Caco-2 (cell line): ENCODE results near the gene TLE3. TPM values are rescaled to one million over a fixed set of nuclear protein-coding genes. Genes with fewer than 3 reads are reported as not detected.

Experiments used
- BruUV-seq: library from RNA; stranded (reverse); fragments of 400-500 nt; replicated peaks from 2 replicates; lab custom pipeline; 2021; lab: Mats Ljungman, UMichigan
- CTCF ChIA-PET: fragments of 300-600 bp; sonication (Branson Sonifier 250); formaldehyde crosslinking; loops from one replicate; lab custom pipeline; 2022; ENCODE audit warnings: antibody characterized with exemption; lab: Charles Lee
- POLR2A ChIA-PET: fragments of 300-600 bp; sonication (Branson Sonifier 250); formaldehyde crosslinking; loops from one replicate; lab custom pipeline; 2022; ENCODE audit warnings: antibody characterized with exemption; lab: Charles Lee
- DNase-seq, 2 experiments: peaks; one replicate each; pipeline versions ENCODE4 v3.0.0 to v3.0.0-alpha.2; 2020 to 2022
- H3K27me3 ChIP-seq: replicated peaks from 2 replicates; pipeline ENCODE4 v1.6.0; 2011; ENCODE audit warnings: low read length; ENCODE audit not compliant: control insufficient read depth, insufficient read depth
- H3K36me3 ChIP-seq: 2 replicates; pipeline ENCODE4 v1.5.1; 2011; ENCODE audit warnings: low read length; ENCODE audit not compliant: control insufficient read depth, insufficient read depth
- H3K4me1 ChIP-seq: fragments of 250-450 bp; sonication (Bioruptor Pico); 2 replicates; pipeline ENCODE4 v1.5.1; 2020; ENCODE audit warnings: mild to moderate bottlenecking
- H3K4me3 ChIP-seq: 2 replicates; pipeline ENCODE4 v1.5.1; 2011; ENCODE audit warnings: low read depth, mild to moderate bottlenecking, control low read depth, low read length
- H3K9me3 ChIP-seq: fragments of 250-450 bp; sonication (Bioruptor Pico); 2 replicates; pipeline ENCODE4 v1.5.1; 2020; ENCODE audit warnings: mild to moderate bottlenecking, moderate library complexity
- H3K27ac Mint-ChIP-seq: one replicate; pipeline ENCODE4 v1.8.0; 2022; ENCODE audit warnings: mixed read lengths; ENCODE audit not compliant: unreplicated experiment
- H3K27me3 Mint-ChIP-seq: one replicate; pipeline ENCODE4 v1.8.0; 2022; ENCODE audit warnings: mixed read lengths; ENCODE audit not compliant: insufficient read depth, unreplicated experiment
- H3K36me3 Mint-ChIP-seq: one replicate; pipeline ENCODE4 v1.8.0; 2022; ENCODE audit warnings: mild to moderate bottlenecking, mixed read lengths; ENCODE audit not compliant: insufficient read depth, unreplicated experiment
- H3K4me1 Mint-ChIP-seq: one replicate; pipeline ENCODE4 v1.8.0; 2022; ENCODE audit warnings: low read depth, mixed read lengths; ENCODE audit not compliant: unreplicated experiment
- H3K4me3 Mint-ChIP-seq: one replicate; pipeline ENCODE4 v1.8.0; 2022; ENCODE audit warnings: mild to moderate bottlenecking, moderate library complexity, mixed read lengths; ENCODE audit not compliant: unreplicated experiment
- H3K9me3 Mint-ChIP-seq: one replicate; pipeline ENCODE4 v1.8.0; 2022; ENCODE audit warnings: mixed read lengths; ENCODE audit not compliant: unreplicated experiment
- intact Hi-C: fragments of 100-400 bp; cut with micrococcal nuclease; formaldehyde crosslinking; loops from one replicate; pipeline ENCODE4 v1.10.0; 2022; ENCODE audit not compliant: unreplicated experiment
- total RNA-seq: library from RNA; stranded (reverse); gene quantifications from 2 replicates; pipeline ENCODE4 v1.2.3, GENCODE V29; 2022
- TF ChIP-seq, protein P1 (sequence below), 2 experiments: fragments of 200-600 bp in 1 of 2; IDR thresholded peaks; 1 replicate in 1 of 2; 2 replicates in 1 of 2; pipeline versions ENCODE4 v1.5.1 to v1.8.0; 2011 to 2022; ENCODE audit warnings: antibody characterized with exemption in 1 of 2, control low read depth in 1 of 2, inconsistent platforms in 1 of 2, low read depth in 1 of 2, low read length in 1 of 2, mild to moderate bottlenecking in 1 of 2, moderate library complexity in 1 of 2; ENCODE audit not compliant: insufficient read depth in 1 of 2, severe bottlenecking in 1 of 2, unreplicated experiment in 1 of 2

The TLE3 gene
- total RNA-seq, 1 experiment from 2014 or later = 105 TPM

DNA sequence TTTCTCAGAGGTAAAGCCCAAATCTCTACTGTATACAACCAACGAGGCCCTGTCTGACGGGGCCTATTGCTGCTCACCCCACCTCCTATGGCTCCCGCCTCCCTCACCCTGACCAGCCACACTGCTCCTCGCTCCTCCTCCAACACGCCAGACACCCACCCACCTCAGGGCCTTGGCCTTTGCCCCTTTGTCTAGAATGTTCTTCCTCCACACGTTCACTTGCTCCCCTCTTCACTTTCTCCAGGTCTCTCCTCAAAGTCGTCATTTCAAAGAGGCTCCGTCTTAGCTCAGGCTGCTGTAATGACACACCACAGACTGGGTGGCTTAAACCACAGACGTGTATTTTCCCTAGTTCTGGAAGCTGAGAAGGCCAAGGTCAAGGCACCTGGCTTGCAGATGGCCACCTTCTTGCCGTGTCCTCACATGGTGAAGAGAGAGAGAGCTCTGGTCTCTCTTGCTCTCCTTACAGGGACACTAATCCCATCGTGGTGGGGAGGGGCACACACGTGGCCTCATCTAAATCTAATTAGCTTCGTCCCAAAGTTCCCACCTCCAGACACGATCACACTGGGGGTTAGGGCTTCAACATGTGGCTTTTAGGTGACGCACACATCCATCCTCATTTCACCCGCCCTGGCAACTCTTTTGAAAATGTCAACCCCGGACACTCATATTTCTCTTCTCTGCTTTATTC is 98.2 kb downstream of the TLE3 start:
- H3K36me3 Mint-ChIP-seq = no peaks in the 10 kb centered on the region
- Histone ChIP-seq H3K4me1 (peaks cover 8% of the 10 kb centered on the region; the same call in 1 of the 2 replicates), H3K36me3 (no peaks in the 10 kb centered on the region), H3K4me3 (no peak overlapping the region), H3K9me3 (no peaks in the 10 kb centered on the region; the same call in 1 of the 2 replicates), H3K27me3 (no peaks in the 10 kb centered on the region)
- peaks cover 9% of the 10 kb centered on the region for H3K9me3 Mint-ChIP-seq
- H3K27ac Mint-ChIP-seq = no peak overlapping the region
- ChIA-PET POLR2A (no interaction called here), CTCF (no interaction called here)
- H3K4me1 Mint-ChIP-seq = peaks cover 19% of the 10 kb centered on the region
- intact Hi-C loops = no loop called here
- TF ChIP-seq, protein P1, sequence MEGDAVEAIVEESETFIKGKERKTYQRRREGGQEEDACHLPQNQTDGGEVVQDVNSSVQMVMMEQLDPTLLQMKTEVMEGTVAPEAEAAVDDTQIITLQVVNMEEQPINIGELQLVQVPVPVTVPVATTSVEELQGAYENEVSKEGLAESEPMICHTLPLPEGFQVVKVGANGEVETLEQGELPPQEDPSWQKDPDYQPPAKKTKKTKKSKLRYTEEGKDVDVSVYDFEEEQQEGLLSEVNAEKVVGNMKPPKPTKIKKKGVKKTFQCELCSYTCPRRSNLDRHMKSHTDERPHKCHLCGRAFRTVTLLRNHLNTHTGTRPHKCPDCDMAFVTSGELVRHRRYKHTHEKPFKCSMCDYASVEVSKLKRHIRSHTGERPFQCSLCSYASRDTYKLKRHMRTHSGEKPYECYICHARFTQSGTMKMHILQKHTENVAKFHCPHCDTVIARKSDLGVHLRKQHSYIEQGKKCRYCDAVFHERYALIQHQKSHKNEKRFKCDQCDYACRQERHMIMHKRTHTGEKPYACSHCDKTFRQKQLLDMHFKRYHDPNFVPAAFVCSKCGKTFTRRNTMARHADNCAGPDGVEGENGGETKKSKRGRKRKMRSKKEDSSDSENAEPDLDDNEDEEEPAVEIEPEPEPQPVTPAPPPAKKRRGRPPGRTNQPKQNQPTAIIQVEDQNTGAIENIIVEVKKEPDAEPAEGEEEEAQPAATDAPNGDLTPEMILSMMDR (IDR thresholded peaks at IDR 0.05; ENCODE audit: insufficient read depth in 1 of 2, low read depth in 1 of 2, low read length in 1 of 2, severe bottlenecking in 1 of 2, unreplicated experiment in 1 of 2) = no peak
- no peak overlapping the region for H3K4me3 Mint-ChIP-seq
- H3K27me3 Mint-ChIP-seq = peaks cover 3% of the 10 kb centered on the region
- no peak for DNase-seq
- no TSS peak for BruUV-seq

DNA sequence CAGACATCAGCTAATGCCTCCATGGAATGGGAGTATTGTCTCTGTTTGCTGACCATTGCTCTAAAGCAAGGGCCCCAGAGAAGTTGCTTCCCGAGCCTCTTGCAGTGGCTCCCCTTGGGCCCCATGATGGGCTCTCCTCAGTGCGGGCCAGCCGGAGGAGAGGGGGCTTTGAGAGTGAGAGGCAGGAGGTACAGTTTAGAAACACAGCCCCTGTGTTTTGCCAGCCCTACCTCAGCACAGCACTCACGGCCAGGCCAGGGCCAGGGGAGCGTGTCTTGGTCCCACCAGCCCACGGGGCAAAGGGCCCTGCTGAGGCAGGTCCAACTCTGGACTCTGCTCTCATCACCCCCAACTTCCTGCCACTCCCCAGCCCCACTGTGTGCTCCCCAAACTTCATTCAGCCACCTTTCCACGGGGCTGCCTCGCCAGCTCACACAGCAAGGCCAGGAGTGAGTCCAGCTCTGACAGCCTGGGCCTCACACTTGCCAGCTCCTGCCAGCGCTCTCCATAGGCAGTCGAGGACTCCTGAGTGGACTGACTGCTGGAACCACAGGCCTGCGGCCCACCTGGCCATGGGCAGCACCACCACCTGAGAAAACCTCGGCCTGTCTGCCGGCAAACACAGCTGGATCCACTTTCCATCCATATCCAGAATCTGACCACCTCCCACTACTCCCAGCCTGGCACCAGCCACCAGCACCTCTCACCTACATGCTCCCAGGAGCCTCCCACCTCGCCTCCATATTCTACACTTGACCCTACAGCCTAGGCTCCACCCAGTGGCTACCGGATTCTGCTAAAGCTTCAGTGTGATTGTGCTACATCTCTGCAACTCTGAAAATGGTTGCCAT is 99.0 kb downstream of the TLE3 start:
- Histone ChIP-seq H3K4me1 (peaks cover 8% of the 10 kb centered on the region; the same call in 1 of the 2 replicates), H3K9me3 (no peaks in the 10 kb centered on the region; the same call in 1 of the 2 replicates), H3K36me3 (no peaks in the 10 kb centered on the region), H3K4me3 (no peak overlapping the region), H3K27me3 (no peaks in the 10 kb centered on the region)
- Mint-ChIP-seq H3K4me3 (no peak overlapping the region), H3K36me3 (no peaks in the 10 kb centered on the region), H3K27ac (no peak overlapping the region), H3K4me1 (peaks cover 19% of the 10 kb centered on the region), H3K9me3 (peaks cover 9% of the 10 kb centered on the region), H3K27me3 (peaks cover 3% of the 10 kb centered on the region)
- no TSS peak for BruUV-seq
- DNase-seq = no peak
- ChIA-PET CTCF (no interaction called here), POLR2A (no interaction called here)
- TF ChIP-seq, protein P1 (IDR thresholded peaks at IDR 0.05; ENCODE audit: insufficient read depth in 1 of 2, low read depth in 1 of 2, low read length in 1 of 2, severe bottlenecking in 1 of 2, unreplicated experiment in 1 of 2) = no peak
- intact Hi-C loops = no loop called here

DNA sequence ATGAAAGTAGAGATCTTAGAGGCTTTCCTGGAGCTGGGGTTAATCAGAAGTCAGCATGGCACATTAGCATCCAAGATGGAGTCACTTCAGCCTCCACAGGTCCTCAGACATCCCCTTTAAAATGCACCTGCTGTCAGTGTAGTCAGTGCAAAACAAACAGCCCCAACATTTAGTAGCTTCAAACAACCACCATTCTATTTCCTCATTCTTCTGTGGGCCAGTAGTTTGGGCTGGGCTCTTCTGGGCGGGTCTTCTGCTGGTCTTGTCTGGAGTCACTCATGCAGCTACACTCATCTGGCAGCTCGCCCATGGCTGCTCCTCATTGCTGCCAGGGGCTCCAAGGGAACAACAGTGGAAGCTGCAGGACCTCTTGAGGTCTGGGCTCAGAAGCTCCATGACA is 99.9 kb downstream of the TLE3 start:
- peaks cover 9% of the 10 kb centered on the region for H3K9me3 Mint-ChIP-seq
- H3K36me3 ChIP-seq = no peaks in the 10 kb centered on the region
- no peak for DNase-seq
- H3K4me3 ChIP-seq = no peak overlapping the region
- no peaks in the 10 kb centered on the region for H3K27me3 ChIP-seq
- peaks cover 8% of the 10 kb centered on the region; the same call in 1 of the 2 replicates for H3K4me1 ChIP-seq
- H3K4me3 Mint-ChIP-seq = no peak overlapping the region
- peaks cover 19% of the 10 kb centered on the region for H3K4me1 Mint-ChIP-seq
- no peaks in the 10 kb centered on the region for H3K27me3 Mint-ChIP-seq
- H3K36me3 Mint-ChIP-seq = no peaks in the 10 kb centered on the region
- TF ChIP-seq, protein P1 (IDR thresholded peaks at IDR 0.05; ENCODE audit: insufficient read depth in 1 of 2, low read depth in 1 of 2, low read length in 1 of 2, severe bottlenecking in 1 of 2, unreplicated experiment in 1 of 2) = no peak
- intact Hi-C loops = no loop called here
- CTCF ChIA-PET = no interaction called here
- POLR2A ChIA-PET = no interaction called here
- H3K9me3 ChIP-seq = no peaks in the 10 kb centered on the region; the same call in 1 of the 2 replicates
- H3K27ac Mint-ChIP-seq = no peak overlapping the region
- BruUV-seq = no TSS peak
